Fibroblast of upper back skin (primary cell): Measurements from ENCODE around the gene DLEC1.

ENCODE experiments used
- DNase-seq: peaks from one replicate; pipeline ENCODE4 v3.0.0-alpha.2; 2013

The DLEC1 gene

GRCh38 chr3:38112378-38112761, 73.4 kb downstream of the DLEC1 start:
- no peak for DNase-seq

GRCh38 chr3:38114052-38114874, 75.3 kb downstream of the DLEC1 start:
- DNase-seq = no peak

- no peak for DNase-seq
Measured at GRCh38 chr3:38114875-38115644, 76.1 kb downstream of the DLEC1 start.

- no peak for DNase-seq
Measured at GRCh38 chr3:38115645-38116427, 76.8 kb downstream of the DLEC1 start.

GRCh38 chr3:38116471-38117162, 77.6 kb downstream of the DLEC1 start:
- no peak for DNase-seq

GRCh38 chr3:38117163-38117716, 78.2 kb downstream of the DLEC1 start:
- DNase-seq = no peak

- DNase-seq = peak; percentile 55
Measured at GRCh38 chr3:38117748-38118420, 78.9 kb downstream of the DLEC1 start.

- no peak for DNase-seq
Measured at GRCh38 chr3:38118421-38119247, 79.6 kb downstream of the DLEC1 start.

- DNase-seq = no peak
Measured at GRCh38 chr3:38119248-38119544, 80.2 kb downstream of the DLEC1 start.

- no peak for DNase-seq
Measured at GRCh38 chr3:38119821-38120692, 81.0 kb downstream of the DLEC1 start.

- DNase-seq = no peak
Measured at GRCh38 chr3:38120693-38121450, 81.9 kb downstream of the DLEC1 start.

- no peak for DNase-seq
Measured at GRCh38 chr3:38121451-38121831, 82.4 kb downstream of the DLEC1 start.

- DNase-seq = no peak
Measured at GRCh38 chr3:38121832-38122461, 82.9 kb downstream of the DLEC1 start.

GRCh38 chr3:38122712-38123290, 83.8 kb downstream of the DLEC1 start:
- no peak for DNase-seq

GRCh38 chr3:38124324-38125122, 85.5 kb downstream of the DLEC1 start:
- DNase-seq = no peak

GRCh38 chr3:38125305-38126120, 86.5 kb downstream of the DLEC1 start:
- DNase-seq = no peak
